Panc1 (cell line): ENCODE results near the gene ELOVL6.
"Not testable (repeated sequence)": the region's sequence is repeated elsewhere in the genome, so short reads cannot be mapped to it uniquely, and the experiment has no call there.

Source experiments
- CTCF ChIP-seq: fragments of 450-650 bp; IDR thresholded peaks from 2 replicates; pipeline ENCODE4 v1.5.1; 2017; ENCODE audit warnings: mild to moderate bottlenecking
- POLR2AphosphoS5 ChIP-seq: IDR thresholded peaks from 2 replicates; pipeline ENCODE4 v1.6.1; 2012; ENCODE audit warnings: mild to moderate bottlenecking, low read depth, low read length, moderate library complexity
- REST ChIP-seq, 2 experiments: IDR thresholded peaks; 2 replicates each; pipeline ENCODE4 v1.6.1; 2011 to 2012; ENCODE audit warnings: low read depth in 2 of 2, control low read depth in 1 of 2, low read length in 1 of 2, mild to moderate bottlenecking in 1 of 2, moderate library complexity in 1 of 2; ENCODE audit not compliant: insufficient read depth in 1 of 2
- SIN3A ChIP-seq: IDR thresholded peaks from 2 replicates; pipeline ENCODE4 v1.6.1; 2012; ENCODE audit warnings: low read depth, mild to moderate bottlenecking, low read length, moderate library complexity, borderline replicate concordance; ENCODE audit not compliant: insufficient read depth

- not testable (repeated sequence) for TF ChIP-seq CTCF; POLR2AphosphoS5; REST (IDR thresholded peaks at IDR 0.05; ENCODE audit: insufficient read depth in 1 of 2, low read depth in 2 of 2, low read length in 1 of 2); SIN3A
These were observed 35.2 kb upstream of the ELOVL6 start for GRCh38 chr4:110233581-110233980.
